Stimulated activated CD8-positive, alpha-beta memory T cell treated with anti-CD3 and anti-CD28 coated beads, Interleukin-12 subunit alpha, Interleukin-12 subunit beta, amount 100 ng/mL, for 1 hour (primary cell): ENCODE data around the gene LRP2BP.
"Not testable (repeated sequence)": the region's sequence is repeated elsewhere in the genome, so short reads cannot be mapped to it uniquely, and the experiment has no call there.

Source experiments
- DNase-seq: peaks from one replicate; pipeline ENCODE4 v3.0.0-alpha.2; 2020; ENCODE audit warnings: low read depth

The LRP2BP gene

DNA sequence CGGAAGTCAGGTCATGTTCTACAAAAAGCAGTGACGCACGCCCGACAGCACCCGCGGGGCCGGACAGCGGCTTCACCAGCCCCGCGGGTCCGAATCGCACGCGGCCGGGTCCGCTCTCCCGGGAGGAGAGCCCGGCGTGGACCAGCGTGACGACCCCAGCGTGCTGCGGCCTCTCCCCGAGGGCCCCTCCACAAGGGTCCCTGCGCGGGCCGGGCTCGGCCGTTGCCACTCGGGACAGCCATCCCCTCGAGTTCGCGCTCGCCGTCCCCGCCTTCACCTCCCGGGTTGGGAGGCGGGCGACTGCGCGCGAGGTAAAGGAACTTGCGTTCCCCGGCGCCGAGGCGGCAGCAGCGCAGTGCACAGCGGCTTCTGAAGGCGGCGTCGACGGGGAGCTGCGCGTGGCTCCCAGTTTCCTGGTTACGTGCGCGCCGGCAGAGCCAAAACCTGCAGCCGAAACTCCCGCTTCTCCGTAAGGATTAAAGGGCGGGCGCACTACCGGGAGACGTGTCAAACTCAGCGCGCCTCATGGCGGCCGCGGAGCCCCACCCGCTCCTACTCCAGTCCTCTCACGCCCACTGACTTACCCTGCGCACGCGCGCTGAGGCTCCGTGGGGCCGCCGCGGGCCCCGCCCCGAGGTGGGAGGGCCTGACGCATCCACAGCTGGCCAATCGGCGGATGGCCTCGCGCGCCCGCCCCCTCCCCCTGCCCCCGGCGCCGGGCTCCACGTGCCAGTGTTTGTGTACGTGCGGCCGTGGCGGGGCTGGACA, 416 bp upstream of the LRP2BP start:
- peak; percentile 90 for DNase-seq

DNA sequence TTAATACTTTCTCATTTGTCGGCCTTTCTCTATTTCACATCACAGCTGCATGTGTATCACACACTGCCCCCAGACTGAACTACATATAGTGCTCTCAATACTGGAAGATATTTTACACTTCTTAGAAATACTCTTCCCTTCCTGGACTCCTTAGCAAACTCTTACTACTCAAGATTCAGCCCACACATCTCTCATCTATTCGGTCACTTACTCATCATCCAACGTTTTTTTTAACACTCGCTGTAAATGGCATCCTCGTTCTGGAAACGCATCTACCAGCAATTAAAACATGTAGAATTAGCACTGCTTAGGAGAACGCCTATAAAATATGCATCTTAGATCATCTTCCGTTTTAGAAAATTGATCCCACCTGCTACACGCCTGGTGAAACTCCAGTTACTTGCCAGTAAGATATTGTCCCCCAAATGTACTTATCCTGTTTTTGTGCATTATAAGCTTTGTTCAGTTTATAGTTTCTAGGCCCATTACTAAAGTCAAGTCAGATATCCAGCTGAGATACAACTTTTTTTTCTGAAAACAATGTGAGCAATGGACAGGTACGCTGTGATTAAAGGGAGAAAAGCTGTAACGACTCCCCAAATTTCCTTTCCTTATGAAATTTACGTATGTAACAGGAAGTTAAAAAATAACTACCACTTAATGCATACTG, 1.0 kb downstream of the LRP2BP start:
- no peak for DNase-seq

DNA sequence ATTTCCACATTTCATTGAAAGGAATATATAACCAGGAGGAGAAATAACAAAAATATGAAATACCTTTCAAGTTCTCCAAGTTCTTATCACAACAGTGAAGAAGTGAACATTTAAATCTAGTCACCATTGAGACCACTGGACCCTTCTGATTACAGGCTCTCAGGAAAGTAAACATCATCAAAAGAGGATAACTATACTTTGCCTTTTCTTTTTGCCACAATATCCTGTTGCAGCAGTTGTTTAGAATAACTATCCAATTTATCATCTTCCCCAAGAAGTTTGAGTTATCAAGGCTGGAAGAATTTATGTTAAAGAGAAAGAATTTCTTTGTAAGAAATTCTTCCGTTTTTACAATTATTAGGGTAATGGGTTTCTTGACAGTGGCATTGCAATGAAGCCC, 3.6 kb downstream of the LRP2BP start:
- DNase-seq = no peak

DNA sequence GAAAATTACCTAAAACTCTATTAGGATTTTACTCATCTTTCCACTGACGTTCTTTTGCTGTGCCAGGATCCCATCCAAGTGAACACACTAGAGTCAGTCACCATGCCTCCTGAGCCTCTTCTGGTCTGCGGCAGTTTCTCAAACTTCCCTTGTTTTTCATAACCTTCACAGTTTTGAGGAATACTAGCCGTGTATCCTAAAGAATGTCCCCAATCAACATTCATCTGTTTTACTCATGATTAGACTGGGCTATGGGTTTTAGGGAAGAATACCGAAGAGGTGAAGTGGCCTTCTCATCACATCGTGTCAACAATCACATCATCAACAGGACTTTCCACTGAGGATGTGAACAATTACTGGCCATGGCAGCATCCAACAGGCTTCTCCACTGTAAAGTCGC, 4.8 kb downstream of the LRP2BP start:
- no peak for DNase-seq

DNA sequence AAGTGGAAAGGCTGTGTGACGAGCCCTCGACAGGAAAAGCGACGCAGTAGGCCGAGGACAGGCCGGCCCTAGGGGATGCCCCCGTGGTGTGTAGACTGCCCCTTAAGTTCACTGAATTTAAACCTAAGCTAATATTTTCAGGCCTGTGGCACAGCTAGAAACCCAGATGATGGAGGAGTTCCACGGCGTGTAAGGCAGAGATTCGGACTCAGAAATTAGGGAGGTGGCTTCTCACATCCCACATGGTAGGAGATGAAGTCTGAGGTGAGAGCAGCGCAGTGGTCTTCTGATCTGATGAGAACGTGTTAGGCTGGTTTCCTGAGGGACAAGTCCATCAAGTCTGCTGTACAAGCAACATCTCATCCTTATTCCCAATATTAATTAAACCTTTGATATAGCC, 7.8 kb downstream of the LRP2BP start:
- DNase-seq = no peak

DNA sequence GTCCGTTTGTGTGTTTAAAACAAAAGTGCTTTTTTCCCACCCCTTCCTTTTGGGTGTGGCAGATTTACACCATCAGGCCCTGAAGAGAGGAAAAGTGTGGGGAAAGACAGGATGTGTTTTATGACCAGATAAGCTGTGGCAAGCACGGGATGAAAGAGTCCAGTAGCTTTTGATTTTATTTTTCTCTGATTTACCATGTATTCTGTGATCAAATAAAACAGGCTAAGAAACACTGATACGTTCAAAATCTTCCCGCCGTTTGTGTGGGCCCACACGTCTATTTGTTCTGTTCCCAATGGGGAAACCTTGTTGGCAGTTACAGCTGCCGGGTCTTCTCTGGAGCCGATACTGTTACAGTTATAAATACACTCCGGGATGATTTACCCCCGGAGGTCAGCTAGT, 10.8 kb downstream of the LRP2BP start:
- no peak for DNase-seq

DNA sequence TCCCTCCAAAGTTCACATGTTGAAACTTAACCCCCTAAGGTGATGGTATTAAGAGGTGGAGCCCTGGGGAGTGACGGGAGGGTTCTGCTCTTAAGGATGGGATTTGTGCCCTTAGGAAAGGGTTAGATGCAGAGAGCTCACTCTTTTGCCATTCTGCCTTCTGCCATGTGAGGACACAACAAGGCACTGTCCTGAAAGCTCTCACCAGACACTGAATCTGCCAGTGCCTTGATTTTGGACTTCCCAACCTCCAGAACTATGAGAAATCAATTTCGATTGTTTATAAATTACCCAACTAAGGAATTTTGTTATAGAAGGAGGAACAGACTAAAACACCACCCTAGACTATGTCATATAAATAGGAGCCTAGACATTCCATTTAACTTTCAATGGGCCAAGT, 11.7 kb downstream of the LRP2BP start:
- DNase-seq = no peak

DNA sequence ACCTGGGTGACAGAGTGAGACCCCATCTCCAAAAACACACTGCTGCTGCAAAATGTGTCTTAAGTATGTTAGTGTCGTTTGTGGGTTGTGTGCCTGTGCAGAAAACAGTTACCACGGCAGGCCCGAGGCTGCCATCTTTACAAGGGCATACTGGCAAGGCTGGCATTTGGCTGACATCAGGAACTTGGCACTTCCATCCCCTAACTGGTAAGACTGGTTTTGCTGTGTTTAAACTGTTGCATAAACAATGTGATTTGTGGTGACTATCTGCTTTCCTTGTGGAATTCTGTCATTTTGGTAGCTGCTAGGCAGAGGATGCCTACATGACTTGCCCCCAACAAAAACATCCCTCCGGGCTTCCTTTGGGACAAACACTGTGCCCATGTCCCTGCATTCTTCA, 12.3 kb downstream of the LRP2BP start:
- DNase-seq = no peak

DNA sequence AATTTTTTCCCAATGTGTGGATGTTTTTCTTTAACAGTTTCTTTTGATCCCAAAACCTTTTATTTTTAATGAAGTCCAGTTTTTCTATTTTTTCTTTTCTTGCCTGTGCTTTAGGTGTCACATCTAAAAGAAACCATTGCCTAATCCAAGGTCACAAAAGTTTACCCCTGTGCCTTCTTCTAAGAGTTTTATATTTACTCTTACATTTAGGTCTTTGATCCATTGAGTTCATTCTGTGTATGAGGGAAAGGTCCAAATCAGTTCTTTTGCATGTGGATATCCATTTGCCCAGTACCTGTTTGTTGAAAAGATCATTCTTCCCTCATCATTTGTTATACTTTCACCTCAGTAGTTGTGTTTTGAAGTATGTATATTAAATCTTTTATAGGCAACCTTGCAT, 13.0 kb downstream of the LRP2BP start:
- no peak for DNase-seq

DNA sequence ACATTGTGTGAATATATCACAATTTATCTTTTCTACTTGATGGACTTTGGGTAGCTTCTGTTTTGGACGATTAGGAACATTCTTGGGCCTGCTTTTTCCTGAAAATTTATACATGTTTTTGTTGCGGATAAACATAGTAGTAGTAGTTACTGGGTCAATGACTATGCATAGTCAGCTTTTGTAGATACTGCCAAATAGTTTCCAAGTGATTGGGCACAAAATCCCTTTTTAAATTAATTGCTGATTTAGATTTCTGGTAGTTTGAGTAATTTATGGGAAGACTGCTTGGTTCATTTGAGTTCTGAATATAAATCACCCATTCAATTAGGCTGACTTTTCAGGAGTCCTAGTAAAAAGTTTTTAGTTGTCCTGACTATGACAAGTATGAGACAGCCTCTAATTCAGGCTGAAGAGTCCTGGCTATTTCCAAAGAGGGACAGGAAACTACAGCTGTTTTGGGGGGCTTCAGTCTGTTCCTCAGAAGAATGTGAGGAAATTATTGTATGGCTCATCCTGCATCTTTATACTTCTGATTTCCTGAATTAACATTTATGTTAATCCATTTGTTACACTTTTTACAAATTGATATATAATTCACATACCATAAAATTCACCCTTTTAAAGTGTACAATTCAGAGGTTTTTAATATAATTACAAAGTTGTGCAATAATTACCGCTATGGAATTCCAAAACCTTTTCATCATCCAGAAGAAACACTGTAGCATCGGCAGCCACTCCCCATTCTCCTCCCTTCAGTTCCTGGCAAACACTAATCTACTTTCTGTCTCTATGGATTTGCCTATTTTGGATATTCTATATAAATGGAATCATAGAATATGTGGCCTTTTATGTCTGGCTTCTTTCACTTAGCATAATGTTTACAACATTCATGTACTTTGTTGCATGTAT, 14.2 kb downstream of the LRP2BP start:
- no peak for DNase-seq

DNA sequence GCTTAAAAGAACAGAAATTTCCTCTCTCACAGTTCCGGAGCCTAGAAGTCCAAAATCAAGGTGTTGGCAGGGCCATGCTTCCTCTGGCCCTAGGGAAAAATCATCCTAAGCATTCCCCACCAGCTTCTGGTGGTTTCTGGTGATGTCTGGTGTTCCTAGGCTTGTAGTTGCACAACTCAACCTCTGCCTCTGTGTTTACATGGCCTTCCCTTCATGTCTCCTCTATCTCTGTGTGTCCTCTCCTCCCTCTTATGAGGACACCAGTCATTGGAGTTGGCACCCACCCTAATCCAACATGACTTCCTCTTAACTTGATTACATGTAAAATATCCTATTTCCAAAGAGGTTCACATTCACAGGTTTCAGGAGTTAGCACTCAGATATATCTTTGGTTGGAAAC, 15.4 kb downstream of the LRP2BP start:
- no peak for DNase-seq

DNA sequence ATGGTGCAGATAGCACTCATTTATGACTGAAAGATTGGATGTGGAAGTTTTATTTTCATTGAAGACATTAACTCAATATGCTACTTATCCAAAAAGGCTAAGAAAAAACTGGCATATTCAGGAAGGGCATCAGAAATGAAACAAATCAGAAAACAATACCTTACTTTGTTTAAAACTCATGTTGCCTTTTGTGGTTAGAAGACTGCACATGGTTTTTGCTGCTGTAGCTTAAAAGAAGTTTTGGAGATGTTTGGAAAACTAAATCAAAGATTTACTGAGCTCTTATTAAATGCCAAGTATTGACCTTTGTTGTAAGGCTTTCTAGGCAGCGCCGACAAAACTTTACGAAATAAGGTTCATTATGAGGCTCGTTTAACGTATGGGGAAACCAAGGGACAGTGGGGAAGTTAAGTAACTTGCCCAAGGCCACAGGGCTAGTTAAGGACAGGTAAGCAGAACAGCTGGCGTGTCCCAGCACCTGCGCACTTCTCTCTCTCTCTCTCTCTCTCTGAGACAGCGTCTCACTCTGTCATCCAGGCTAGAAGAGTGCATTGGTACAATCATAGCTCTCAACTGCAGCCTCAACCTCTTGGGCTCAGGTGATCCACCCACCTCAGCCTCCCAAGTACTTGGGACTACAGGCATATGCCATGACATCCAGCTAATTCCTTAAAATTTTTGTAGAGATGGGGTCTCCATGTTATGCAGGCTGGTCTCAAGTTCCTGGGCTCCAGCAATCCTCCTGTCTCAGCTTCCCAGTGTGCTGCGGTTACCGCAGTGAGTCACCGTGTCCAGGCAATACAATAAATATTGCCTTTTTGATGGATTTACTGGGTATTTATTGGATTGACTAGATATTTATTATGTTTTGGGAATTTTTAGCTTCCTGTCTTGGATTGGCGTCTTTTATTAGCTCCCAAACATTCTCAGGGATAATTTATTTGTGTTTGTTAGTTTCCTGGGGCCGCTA, 16.1 kb downstream of the LRP2BP start:
- DNase-seq = no peak

DNA sequence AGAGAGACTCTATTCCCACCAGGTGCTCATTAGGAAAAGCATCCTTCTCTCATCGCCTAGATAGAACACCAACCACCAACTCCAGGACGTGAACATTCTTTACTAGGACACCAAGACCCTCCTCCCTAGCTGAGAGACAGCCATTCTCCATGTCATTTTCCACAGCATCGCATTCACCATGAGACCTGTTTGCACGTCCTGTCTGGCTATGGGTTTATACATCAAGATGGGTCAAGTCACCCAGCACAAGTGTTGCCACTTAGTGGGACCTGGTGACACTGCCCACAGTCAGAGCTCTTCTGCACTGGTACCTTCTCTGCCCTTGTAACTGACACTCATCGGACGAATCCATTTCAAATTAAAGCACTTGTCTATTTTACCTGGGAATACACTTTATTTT, 17.5 kb downstream of the LRP2BP start:
- no peak for DNase-seq

DNA sequence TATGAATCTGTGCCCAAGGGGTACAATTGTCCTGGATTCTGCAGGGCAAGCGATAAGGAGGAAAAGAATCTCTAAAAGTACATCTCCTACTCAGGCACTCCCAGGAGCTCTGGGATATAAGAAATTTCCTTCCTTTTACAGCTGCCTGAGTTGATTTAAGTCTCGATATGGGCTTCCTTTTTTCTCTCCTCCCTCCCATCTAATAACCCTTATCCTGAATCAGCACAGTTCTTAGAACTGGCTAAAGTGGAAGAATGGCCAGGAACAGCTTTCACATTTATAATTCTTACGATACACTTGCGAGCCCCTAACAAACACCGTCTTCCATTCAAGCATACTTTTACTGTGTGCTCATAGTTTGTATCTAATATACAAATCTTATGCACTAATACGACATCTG, 21.2 kb downstream of the LRP2BP start:
- DNase-seq = no peak

DNA sequence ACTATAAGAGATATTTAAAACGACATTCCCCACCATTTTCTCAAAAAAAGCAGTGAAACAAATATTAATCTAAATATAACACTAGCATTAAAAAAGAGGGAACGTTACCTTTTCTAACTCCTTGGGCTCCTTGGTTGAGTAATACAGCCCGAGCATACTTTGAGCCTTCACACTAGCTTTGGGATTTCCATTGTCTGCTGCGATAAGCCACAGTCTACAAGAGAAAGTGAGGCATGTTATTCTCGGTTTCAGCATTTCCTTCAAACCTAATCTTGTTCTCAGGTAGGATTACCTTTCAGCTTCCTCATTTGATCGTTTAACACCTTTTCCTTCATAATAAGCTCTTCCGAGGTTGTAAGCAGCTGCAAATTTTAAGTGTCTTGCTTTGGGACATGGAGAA, 21.7 kb downstream of the LRP2BP start:
- no peak for DNase-seq

DNA sequence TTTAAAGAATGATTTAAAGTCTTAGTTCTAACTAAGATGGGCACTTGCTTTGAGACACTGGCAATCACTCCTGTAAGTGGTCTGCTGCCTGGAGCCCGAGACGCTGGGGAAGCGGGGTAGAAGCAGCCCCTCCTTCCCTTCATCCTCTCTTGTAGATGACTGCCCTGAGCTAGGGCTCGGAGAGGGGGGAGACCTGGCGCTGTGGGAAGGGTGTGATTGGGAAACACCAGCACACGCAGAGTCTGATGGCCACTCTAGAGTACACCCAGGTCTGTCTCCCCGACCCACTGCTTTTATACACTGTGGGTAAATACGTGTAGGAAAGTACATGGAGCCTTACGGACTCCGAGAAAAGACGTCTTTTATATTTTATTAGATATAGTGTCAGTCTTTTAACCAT, 24.0 kb downstream of the LRP2BP start:
- DNase-seq = no peak

DNA sequence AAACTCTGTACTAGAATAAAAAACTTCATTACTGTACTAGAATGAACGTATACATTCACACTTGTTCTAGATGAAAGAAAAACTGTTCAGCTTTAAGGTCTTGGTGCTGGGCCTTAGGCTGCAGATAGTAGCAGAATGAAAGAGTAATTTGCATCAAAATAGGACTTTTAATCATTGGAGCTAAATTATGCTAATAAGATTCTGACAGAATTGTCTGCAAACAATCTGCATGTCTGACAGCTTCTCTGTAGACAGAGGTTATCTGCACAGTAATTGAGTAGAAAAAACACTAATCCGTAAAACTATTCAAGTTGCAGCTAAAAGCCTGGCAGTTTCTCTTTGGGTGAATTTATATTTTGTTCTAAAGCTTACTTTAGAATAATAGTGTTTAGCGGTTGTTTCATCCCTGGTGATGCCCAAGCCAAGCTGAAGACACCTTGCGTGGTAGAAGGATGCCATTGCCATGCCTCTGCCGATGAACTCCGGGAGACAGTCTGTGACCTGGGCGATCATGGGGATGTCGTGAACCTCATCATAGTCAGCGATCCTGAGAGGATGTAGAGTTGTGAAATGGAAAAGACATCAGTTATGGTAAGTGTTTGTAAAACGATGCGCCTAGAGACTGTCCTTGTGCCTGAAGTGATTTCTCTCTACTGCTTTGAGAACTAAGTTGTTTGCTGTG, 25.3 kb downstream of the LRP2BP start:
- no peak for DNase-seq

DNA sequence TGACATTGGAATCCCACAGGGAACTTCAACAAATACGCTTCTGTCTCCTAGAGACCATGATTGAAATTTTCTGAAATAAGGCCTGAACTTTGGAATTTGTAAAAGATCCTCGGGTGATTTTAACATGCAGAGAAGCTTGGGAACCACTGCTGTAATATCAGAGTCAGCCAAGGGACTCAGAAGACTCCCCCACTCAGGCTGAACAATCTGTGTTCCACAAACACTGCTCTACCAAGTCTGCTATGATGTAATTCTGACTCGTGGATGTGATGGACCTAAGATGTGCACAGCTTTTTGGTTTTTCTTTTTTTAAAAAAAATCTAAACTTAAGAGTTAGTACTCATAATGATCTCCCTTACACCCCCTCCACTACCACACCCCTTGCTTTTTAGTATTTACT, 26.0 kb downstream of the LRP2BP start:
- no peak for DNase-seq

DNA sequence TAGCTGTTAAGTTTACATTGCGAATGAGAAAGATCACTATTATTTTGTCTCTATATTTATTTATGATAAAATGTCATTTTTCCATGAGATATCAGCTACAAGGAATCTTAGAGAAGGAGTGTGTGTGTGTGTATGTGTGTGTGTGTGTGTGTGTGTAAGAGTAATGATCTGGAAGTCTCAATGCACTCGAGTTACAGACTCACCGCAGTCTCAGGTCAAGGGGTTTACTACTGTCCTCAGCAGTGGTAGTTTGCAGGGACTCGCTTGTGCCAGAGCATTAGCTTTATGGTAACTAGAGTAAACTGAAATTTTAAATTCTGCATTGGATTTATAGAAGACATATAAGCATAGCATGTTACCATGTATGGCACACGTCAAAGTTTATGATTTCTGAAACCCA, 30.8 kb downstream of the LRP2BP start:
- no peak for DNase-seq

DNA sequence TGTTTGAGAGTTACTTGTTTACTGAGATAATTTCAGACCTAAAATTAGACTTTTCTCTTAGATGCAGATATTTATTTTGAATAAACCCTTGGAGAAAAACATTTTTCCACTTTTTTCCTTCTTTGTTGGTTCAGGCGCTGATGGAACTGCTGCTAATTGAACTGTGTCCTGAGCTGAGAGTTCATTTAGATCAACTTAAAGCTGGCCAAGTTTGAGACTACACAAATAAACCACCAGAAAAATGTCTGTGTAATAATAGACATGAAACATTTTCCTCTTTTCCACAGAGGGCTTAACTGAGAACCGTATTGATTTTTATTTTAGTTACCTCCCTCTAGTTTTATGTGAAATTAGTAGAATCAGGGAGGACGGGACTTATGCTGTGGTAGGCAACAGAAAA, 32.5 kb downstream of the LRP2BP start:
- DNase-seq = no peak

DNA sequence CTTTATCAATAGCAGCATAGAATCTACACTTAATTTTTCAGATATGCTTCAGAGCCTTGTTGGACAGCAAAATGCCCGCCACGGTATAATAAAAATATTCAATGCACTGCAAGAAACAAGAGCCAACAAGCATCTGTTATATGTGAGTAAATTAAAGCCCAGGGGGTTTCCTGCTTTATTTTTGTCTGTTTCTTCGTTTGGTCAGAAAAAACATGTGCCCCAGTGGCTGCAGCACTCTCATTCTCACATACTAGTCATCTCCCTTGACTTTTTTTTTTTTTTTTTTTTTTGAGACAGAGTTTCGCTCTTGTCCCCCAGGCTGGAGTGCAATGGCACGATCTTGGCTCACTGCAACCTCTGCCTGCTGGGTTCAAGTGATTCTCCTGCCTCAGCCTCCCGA, 33.2 kb downstream of the LRP2BP start:
- not testable (repeated sequence) for DNase-seq
